ENCODE measurements around the gene SPATA45.
A peak's percentile ranks its signal among the peaks of the same experiment; 100 is the strongest.

SPATA45 gene

GRCh38 chr1:212785871-212786270 is 61.6 kb downstream of the SPATA45 start:
- H3K27ac ChIP-seq (ENCODE audit: low read depth, low read length) = no peak overlapping the region
- no peak overlapping the region for H3K4me3 ChIP-seq (ENCODE audit: low read length)
- H3F3A ChIP-seq (ENCODE audit: control insufficient read depth, insufficient read depth) = peaks cover 12% of the 10 kb centered on the region; the same call in 1 of the 2 replicates
- peaks cover 35% of the 10 kb centered on the region for H3K79me2 ChIP-seq (ENCODE audit: control insufficient read depth, low read length)
- H3K27me3 ChIP-seq (ENCODE audit: control insufficient read depth, low read length) = no peaks in the 10 kb centered on the region
- no peaks in the 10 kb centered on the region for H3K9me3 ChIP-seq (ENCODE audit: control insufficient read depth, insufficient read depth, low read length)
- H3K9me2 ChIP-seq (replicated peaks; ENCODE audit: control insufficient read depth, low read length) = no peaks in the 10 kb centered on the region
- H3K4me1 ChIP-seq (ENCODE audit: control insufficient read depth, low read length) = peaks cover 19% of the 10 kb centered on the region
- H3K36me3 ChIP-seq (ENCODE audit: control insufficient read depth, low read length) = peaks cover 71% of the 10 kb centered on the region
- H3K4me2 ChIP-seq (ENCODE audit: low read length) = no peak overlapping the region
- no peaks in the 10 kb centered on the region for H4K20me1 ChIP-seq (ENCODE audit: control insufficient read depth, insufficient read depth, low read depth, low read length)
- TF ChIP-seq CTCF (IDR thresholded peaks at IDR 0.05; ENCODE audit: low read depth, low read length, poor library complexity, severe bottlenecking) = no peak
- no peak for TF ChIP-seq EZH2phosphoT487 (IDR thresholded peaks at IDR 0.05; ENCODE audit: borderline replicate concordance, low read length)

GRCh38 chr1:212783976-212784375 is 63.5 kb downstream of the SPATA45 start:
- Histone ChIP-seq H3K36me3 (ENCODE audit: control insufficient read depth, low read length) (peaks cover 73% of the 10 kb centered on the region), H3K4me2 (ENCODE audit: low read length) (no peak overlapping the region), H3K4me1 (ENCODE audit: control insufficient read depth, low read length) (peaks cover 7% of the 10 kb centered on the region), H3K27me3 (ENCODE audit: control insufficient read depth, low read length) (no peaks in the 10 kb centered on the region), H3K9me2 (replicated peaks; ENCODE audit: control insufficient read depth, low read length) (no peaks in the 10 kb centered on the region), H3K9me3 (ENCODE audit: control insufficient read depth, insufficient read depth, low read length) (no peaks in the 10 kb centered on the region), H3F3A (ENCODE audit: control insufficient read depth, insufficient read depth) (peaks cover 15% of the 10 kb centered on the region), H3K4me3 (ENCODE audit: low read length) (no peak overlapping the region), H3K27ac (ENCODE audit: low read depth, low read length) (no peak overlapping the region), H4K20me1 (ENCODE audit: control insufficient read depth, insufficient read depth, low read depth, low read length) (no peaks in the 10 kb centered on the region), H3K79me2 (ENCODE audit: control insufficient read depth, low read length) (peaks cover 17% of the 10 kb centered on the region)
- TF ChIP-seq CTCF (IDR thresholded peaks at IDR 0.05; ENCODE audit: low read depth, low read length, poor library complexity, severe bottlenecking) (no peak), EZH2phosphoT487 (IDR thresholded peaks at IDR 0.05; ENCODE audit: borderline replicate concordance, low read length) (no peak)

- Histone ChIP-seq H3K36me3 (ENCODE audit: control insufficient read depth, low read length) (peaks cover 68% of the 10 kb centered on the region), H3F3A (ENCODE audit: control insufficient read depth, insufficient read depth) (peaks cover 17% of the 10 kb centered on the region), H3K9me2 (replicated peaks; ENCODE audit: control insufficient read depth, low read length) (no peaks in the 10 kb centered on the region), H3K4me1 (ENCODE audit: control insufficient read depth, low read length) (no peaks in the 10 kb centered on the region), H3K27ac (ENCODE audit: low read depth, low read length) (no peak overlapping the region), H3K4me3 (ENCODE audit: low read length) (no peak overlapping the region), H3K4me2 (ENCODE audit: low read length) (no peak overlapping the region), H4K20me1 (ENCODE audit: control insufficient read depth, insufficient read depth, low read depth, low read length) (no peaks in the 10 kb centered on the region), H3K79me2 (ENCODE audit: control insufficient read depth, low read length) (peaks cover 4% of the 10 kb centered on the region), H3K27me3 (ENCODE audit: control insufficient read depth, low read length) (no peaks in the 10 kb centered on the region), H3K9me3 (ENCODE audit: control insufficient read depth, insufficient read depth, low read length) (no peaks in the 10 kb centered on the region)
- TF ChIP-seq EZH2phosphoT487 (IDR thresholded peaks at IDR 0.05; ENCODE audit: borderline replicate concordance, low read length) = no peak
- TF ChIP-seq CTCF (IDR thresholded peaks at IDR 0.05; ENCODE audit: low read depth, low read length, poor library complexity, severe bottlenecking) = peak; percentile 65
These were observed 64.9 kb downstream of the SPATA45 start for GRCh38 chr1:212782422-212783154.
